Effector CD4-positive, alpha-beta T cell (primary cell): Measurements from ENCODE around the gene ASB11. TPM values are rescaled to one million over a fixed set of nuclear protein-coding genes. Genes with fewer than 3 reads are reported as not detected.
"Not testable (repeated sequence)": the region's sequence is repeated elsewhere in the genome, so short reads cannot be mapped to it uniquely, and the experiment has no call there.

ENCODE experiments used
- DNase-seq: peaks from one replicate; pipeline ENCODE4 v3.0.0-alpha.2; 2020
- total RNA-seq: gene quantifications from one replicate; lab custom pipeline; 2026; lab: John Stamatoyannopoulos, UW

ASB11 gene, protein sequence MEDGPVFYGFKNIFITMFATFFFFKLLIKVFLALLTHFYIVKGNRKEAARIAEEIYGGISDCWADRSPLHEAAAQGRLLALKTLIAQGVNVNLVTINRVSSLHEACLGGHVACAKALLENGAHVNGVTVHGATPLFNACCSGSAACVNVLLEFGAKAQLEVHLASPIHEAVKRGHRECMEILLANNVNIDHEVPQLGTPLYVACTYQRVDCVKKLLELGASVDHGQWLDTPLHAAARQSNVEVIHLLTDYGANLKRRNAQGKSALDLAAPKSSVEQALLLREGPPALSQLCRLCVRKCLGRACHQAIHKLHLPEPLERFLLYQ
- total RNA-seq: not detected

DNA sequence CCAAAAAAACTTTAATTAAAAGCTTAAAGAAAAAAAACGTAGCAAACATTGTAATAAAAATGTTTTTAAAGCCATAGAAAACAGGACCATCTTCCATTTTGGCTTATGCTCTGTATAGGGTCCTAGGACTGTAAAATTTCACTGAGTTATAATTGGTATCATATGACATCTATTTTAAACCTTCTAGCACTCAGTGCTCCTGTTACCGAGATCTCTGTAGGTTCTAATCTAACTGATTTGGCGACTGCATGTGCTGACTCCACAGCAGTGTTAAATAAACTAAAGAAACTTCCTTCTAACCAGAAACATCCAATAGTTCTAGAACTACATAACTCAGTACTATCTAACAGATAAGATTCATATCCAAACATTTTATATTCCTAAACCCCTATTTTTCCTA is at the start of gene ASB11:
ASB11 (minus strand) TSS at position 132 of the 400 bp plus-strand sequence; CDS start at position 97, 35 bp downstream.
- DNase-seq: no peak

DNA sequence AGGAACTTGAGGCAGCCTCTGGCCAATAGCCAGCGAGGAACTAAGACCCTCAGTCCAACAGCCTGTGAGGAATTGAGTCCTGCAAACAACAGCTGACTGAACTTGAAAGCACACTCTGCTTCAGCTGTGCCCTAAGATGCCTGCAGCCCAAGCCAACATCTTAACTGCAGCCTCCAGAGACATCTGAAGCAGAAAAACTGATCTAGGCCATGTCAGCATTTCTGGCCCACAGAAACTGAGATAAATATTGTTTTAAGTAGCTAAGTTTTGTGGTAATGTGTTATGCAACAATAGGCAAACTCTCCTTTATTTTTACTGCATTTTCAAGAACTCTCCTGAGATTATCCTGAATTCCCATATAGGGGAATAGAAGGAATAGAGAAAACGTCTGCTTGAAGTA is 44.3 kb upstream of the ASB11 start:
- no peak for DNase-seq

DNA sequence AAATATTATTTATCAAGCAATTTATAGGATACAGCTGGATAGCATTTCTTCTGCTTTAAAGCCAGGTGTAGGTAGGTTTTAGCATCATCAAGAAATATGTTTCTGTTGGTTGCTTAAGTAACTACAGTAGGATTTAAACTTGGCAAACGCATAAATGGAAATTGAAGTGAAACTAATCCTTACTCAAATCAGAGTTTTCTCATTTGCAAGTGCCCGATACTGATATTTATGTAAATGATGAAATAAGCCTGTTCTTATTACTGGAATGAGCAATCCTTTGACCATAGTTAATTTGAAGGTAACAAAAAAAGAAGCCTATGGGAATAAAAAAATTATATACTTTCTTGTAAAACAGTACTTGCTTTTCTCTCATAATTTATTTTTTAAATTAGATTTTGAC is 43.1 kb upstream of the ASB11 start:
- DNase-seq: no peak

DNA sequence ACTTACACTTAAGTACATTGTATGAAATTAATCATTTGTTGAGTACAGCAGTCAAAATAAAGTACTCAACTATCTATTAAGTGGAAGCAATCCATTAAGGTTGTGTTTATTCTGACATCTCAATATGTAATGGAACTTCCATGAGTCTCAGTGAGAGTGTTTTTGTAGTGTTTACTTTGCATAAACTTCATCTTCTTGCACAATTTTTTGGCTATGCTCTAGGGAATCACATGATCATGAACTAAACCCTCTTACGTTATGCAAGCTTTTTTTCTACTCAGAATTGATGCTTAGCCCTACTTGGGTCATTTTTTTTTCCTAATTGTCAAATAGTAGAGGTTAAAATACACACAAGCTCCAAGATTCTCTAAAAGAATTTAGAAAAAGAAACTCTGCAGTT is 41.0 kb upstream of the ASB11 start:
- no peak for DNase-seq

DNA sequence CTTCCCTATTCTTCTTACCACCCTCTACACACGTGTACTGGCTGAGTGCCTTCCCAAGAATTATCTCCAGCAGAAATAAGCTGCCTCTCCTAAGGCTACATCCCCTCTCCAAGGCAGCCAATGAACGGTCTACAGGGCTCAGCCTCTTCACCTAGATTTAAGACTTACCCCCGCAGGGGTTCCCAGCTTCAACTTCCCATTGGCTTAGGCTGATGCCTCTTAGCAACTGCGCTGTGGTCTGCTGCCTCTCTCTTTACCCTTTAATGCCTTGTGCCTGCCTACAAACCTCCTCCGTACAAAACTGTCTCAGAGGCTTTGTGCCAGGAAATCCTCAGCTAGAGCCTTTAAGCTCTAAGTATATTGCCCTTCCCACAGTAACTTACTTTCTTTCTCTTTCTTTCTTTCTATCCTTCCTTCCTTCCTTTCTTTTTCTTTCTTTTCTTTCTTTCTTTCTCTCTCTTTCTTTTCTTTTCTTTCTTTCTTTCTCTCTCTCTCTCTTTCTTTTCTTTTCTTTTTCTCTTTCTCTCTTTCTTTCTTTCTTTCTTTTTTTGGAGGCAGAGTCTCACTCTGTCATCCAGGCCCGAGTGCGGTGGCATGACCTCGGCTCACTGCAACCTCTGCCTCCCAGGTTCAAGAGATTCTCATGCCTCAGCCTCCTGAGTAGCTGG is 35.0 kb upstream of the ASB11 start:
- no peak for DNase-seq

DNA sequence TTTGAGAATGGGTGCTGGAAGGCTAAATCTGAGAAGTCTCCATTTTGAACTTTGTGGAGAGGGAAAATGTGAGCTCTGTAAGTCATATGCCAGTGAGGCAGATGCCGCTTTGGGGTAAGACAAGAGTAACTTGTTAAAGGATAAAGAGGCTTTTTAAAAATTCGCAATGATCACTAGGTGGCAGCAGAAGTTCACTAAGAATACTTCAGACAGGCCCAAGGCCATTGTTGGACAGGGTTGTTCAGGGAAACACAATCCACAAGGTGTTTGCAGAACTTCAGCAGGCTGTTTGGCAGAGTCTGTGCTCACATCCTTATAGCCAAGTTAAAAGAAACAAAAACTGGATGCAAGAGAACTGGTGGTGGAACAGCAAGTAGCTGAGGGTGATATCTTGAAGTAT is 33.6 kb upstream of the ASB11 start:
- no peak for DNase-seq

DNA sequence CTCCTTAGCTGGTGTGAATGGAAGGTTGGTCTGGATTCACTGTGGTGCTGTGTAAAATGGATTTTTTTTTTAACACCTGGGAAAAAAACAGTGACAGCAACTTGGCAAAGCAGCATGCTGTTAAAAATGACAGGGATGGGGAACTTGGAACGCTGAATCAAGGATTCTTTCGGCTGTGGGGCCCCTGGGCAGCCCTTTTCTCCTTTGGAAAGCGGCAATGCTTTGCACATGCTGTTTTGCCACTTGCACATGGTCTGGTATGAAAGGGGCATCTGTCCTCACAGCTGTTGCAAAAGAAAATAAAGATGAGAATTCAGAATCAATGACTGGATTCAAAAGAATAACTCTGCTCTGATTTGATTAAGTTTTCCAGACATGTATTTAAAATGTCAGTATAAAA is 30.5 kb upstream of the ASB11 start:
- DNase-seq: no peak

DNA sequence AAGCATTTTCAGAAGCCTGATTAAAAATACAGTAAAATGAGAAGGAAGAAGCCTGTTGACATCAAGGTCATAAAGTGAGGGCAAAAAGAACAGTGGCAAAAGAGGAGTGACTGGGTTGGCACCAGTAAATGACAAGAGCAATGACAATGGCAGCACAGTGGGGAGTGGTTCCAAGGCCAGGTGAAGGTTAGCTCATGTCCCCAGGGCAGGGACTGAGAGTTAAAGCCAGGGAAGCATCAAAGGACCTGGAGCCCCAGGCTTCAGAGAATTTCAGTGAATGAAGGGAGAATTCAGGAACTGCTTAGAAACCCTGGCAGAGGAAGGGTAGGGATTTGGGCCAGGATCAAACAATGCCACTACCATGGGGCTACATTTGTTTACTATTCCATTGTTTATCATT is 28.7 kb upstream of the ASB11 start:
- DNase-seq: no peak

DNA sequence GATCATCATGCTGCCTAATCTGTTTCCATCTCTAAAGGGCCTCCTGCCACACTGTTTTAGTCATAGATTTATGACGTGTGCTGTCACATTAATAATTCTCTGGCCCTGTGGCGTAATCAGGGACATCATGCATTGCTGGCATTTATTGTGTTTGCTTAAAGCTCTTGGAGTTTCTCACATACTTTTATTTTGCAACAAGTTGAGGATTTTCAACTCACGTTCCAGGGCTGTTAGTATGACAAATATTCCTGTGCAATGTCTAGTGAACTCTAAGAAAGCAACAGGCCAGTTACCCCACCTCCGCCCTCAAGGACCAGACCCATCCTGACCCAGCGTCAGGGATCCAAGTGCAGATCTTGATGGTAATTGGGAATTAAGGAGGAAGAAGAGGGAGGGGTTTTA is 27.6 kb upstream of the ASB11 start:
- no peak for DNase-seq

DNA sequence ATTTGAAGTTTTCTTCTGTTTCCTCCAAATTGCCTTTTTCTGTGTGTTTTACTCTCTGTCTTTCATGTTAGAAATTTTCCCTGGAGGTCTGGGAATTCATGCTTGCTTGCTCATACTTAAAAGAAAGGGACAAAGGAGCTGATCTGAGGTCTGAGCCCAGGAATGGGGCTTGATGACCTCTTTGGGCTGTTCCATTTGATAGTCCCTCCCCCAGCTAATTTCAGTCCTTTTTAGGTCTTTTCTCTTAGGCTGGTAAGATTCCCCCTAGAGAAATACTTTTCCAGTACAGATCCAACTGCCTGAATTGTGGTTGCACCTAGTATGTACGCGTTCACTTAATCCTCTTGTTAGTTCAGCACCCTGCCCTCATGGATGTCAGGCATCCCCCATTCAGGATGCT is 25.4 kb upstream of the ASB11 start:
- DNase-seq: no peak

DNA sequence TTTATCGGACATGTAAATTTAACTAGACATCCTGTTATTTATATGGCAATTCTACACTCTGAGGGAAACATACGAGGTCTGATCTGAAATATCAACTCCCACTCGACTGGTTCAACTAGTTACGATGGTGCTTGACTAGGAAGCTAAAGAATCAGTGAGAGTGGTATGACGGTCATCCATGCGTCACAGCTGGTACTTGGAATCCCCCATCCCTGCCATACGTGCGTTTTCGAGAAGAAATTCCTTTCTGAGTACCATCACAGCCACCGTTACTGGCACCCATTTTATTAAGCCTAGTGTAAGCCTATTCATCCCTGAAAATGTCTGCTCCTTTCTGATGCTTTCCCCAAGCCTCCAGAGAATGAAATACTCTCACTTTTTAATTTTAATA is 20.6 kb upstream of the ASB11 start:
- DNase-seq: peak; percentile 51

DNA sequence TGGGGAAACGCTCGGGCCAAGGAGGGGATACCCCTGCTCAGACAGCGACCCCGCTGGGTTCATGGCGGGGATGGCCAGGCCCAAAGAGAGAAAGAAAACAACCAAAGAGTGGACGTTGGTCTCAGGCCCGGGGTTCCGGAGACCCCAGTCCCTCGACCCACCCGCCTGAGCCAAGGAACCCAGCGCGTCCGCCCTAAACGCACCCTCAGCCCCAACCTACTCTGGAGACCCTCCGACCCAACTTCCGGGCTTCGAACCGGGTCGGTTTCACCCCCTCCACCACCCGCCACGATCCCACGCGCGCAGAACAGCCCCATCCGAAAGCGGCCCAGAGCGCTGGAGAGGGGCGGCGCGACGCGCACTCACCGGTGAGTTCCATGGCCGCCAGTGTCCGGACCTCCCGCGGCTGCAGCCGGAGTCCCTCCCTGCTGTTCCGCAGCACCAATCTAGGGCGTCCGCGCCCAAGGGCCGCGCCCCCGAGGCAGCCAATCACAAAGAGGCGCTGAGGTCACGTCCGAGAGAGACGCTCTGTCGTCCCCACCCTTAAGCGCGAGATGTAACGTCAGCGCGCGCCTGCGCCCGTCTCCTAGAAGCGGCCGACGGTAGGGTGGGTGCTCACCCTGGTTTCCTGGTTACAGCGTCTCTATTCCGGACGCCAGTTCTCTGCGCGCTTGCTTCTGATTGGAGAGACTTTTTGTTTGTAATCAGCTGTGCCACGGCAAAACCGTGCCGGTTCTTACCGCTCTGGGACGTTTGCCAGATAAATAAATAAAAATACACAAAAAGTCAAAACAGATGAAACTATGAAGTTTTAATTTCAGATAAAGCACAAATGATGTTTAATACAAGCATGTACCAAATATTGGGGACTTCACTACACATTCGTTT is 19.9 kb upstream of the ASB11 start, which contains the start of gene PIGA:
PIGA (minus strand) TSS at position 389 of the 888 bp plus-strand sequence. CDS start 3,593 bp downstream, outside the sequence.
- peak; percentile 86 for DNase-seq

DNA sequence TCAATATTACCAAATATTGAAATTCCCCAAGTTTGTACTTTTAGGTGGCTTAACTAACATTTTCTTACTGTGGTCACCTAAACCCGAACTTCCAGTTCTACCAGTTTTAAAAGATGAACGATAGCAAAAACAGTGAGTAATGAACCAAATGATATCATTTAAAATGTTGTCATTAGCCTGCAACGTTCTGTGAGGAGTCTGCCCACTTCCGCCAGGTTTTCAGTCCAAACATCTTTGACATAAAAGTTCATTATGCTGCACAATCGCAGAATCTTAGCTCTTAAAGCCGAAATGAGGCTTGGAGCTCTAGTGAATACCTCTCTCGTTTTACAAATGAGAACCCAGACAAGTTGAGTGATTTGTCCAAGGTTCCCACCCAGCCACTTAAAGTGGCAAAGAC is 19.1 kb upstream of the ASB11 start:
- peak; percentile 5 for DNase-seq

DNA sequence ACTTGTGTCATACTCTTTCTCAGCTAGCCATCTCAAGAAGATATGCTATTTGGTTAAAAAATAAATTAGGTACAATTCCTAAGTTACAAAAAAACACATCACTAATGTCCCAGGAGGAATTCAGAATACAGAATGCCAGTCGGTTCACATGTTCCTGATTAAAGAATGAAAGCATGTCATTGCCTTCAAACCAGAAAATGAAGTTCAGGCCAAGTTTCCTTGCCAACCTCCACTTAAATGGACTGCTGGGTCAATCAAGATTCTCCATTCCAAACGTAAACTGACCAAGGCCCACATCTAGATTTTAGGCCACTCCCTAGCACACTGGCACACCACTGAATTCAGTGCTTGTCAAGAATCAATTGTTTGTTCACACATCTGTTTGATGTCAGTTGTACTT is 13.4 kb upstream of the ASB11 start:
- DNase-seq: no peak

DNA sequence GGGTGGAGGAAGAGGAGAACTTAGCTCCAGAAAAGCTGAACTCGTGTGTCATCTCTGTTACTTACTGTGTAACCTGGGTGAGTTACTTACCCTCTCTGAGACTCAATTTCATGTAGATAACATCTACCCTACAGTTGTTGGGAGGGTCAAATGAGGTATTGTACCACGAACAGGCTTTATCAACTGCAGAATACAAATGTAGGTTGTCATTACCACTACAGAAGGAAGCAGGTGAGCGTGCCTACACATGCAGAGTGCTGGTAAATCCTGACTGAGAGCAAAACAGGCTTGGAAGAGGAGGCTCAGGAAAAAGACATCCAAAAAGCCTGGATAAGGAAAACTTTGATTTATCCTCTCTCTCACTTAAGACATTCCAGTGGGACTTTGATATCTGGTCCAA is 12.7 kb upstream of the ASB11 start:
- no peak for DNase-seq

DNA sequence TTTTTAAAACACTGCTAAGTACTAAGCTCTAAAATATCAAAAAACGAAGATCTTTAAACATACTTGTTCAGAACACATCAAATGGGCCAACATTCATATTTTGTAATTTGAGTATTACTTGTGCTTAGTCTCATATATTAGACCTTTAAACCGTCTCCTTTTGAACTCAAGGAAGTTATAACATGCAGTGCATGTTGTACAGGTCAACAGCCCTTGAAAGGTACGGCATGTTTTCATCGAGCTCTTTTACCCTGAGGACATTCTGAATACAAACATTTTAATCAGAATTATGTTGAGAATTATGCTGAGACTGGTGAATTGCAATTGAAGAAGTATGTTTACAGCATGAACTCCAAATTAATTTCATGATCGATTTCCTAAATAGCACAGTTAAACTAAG is 7.0 kb upstream of the ASB11 start:
- no peak for DNase-seq

DNA sequence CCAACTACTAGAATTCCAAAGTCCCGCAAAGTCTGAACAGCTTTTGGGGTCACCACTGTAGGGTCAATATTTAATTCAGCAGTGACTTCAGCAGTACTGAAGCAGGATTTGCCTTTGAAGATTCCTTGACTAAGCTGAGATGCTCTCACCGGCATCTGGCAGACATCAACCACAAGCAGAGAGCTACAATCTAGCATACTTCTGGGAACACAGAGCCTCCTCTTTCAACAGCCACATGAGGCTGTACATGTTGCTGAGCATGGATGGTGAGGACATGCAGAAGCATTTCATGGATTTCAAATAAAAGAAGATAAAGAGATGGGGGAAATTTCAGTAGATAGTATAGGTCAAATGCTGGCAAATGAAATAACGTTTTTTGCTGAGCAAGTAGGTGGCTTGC is 6.6 kb upstream of the ASB11 start:
- DNase-seq: no peak

DNA sequence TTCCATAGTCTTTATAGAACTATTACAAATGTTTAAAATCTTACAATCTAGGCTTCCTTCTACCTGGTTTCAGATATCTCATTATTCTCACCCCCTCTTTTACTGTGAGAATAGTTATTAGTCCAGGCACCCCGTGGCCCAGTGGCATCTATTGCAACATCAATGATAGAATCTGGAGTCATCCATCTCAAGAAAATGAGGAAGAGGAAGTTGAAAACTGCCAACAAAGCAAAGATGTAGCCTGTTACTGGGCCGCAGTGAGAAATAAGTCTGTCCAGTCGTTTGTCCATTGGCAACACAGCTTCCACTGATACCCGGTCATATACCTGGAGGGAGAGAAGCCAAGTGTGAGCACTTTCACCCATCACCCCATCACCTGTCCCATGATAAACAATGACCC is 6.0 kb upstream of the ASB11 start:
- no peak for DNase-seq

DNA sequence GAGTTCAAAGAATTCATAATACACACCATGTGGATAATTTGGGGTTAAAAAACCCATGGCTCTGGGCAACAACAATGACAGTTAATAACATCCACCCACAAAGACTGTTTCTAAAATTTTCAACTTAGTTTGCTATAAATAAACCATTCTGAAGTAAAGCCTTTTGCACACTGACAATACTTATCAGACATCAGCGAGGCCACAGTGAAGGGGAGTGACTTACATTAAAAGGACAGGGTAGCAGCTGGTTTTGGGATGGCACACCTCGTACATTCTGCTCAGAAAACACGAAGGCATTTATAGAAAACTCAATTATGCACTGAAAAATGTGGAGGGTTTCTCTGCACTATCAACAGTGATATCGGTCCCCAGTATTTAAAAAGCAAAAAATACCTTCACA is 4.9 kb upstream of the ASB11 start:
- no peak for DNase-seq

DNA sequence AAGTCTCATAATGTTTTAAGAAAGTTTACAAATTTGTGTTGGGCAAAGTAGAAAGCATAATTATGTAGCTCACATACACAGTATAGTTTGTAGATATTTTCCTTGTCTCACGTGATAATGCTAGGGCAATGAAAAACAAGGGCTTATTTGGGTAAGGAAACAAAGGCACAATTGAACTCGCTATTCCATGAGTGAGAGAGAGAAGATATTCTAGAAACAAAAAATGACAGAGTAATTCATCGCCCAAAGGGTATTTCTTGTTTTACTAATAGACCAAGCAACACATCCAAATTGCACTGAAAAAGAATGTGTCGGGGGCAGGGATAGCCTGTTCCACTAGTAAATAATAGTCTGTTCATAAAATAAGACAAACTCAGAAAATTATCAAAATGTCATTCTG is 3.6 kb upstream of the ASB11 start:
- DNase-seq: no peak

DNA sequence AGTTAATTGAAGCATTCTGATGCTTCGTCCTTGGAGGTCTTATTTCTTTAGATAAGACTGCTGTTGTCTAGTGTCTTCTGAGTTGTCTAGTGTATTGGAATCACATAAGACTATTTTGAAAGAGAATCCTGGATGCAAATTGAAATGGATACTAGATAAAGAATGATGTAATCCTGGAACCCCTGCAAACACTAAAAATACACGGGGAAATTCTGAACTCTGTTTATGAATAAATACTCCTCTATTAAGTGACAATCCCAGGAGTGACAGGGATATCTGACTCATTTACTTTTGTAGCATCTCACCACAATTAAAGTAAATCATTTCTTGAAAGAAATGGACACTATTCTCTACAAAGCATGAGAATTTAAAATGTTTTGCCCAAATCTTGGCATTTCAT is 968 bp downstream of the ASB11 start:
- no peak for DNase-seq

DNA sequence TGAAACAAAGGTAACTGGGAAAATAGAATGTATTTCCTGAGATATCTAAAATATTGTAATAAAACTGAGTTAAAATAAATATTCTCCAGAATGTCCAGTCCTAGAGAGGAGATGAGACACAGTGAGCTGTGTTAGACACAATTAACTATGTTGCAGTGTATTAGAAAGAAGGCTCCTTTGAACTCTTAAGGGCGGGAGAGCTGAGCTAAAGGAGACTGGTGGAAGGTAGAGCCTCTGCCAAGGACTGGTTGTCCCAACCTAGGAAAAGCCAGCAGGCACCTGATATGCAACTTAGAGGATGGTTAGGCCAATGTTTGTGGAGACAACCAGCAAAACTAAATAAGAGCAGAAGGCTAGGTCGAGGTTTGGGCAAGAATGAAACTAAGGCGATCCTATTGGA is 4.3 kb downstream of the ASB11 start:
- DNase-seq: no peak

DNA sequence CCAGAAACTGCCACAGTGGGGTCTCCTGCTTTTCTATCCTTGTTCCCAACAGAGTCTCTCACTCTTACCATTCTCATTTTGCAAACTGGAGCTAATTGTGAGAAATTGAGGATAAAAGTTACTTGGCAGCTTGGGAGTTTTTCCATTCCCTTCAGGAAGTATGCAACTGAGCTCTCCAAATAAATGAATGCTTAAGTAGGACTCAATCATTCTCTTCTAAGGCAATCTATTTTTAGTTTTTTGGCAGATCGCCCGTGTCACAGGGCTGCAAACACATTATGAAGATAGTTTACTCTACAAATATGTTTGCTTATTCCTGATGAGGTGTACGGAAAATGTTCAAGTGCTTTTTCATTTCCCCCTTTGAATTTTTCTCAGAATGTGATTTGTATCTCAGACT is 5.3 kb downstream of the ASB11 start:
- DNase-seq: no peak

DNA sequence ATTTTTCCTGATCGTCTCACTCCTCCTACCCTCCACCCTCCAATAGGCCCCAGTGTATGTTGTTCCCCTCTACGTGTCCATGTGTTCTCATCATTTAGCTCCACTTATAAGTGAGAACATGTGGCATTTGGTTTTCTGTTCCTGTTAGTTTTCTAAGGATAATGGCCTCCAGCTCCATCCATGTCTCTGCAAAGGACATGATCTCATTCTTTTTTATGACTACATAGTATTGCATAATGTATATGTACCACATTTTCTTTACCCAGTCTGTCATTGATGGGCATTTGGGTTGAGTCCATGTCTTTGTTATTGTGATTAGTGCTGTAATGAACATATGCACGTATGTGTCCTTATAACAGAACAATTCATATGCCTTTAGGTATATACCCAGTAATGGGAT is 9.5 kb downstream of the ASB11 start:
- DNase-seq: not testable (repeated sequence)
